ENCODE data around the gene GLI1. TPM values are rescaled to one million over a fixed set of nuclear protein-coding genes. Genes with fewer than 3 reads are reported as not detected.

The GLI1 gene
- total RNA-seq, 1 experiment from 2014 or later = 25.8 TPM

DNA sequence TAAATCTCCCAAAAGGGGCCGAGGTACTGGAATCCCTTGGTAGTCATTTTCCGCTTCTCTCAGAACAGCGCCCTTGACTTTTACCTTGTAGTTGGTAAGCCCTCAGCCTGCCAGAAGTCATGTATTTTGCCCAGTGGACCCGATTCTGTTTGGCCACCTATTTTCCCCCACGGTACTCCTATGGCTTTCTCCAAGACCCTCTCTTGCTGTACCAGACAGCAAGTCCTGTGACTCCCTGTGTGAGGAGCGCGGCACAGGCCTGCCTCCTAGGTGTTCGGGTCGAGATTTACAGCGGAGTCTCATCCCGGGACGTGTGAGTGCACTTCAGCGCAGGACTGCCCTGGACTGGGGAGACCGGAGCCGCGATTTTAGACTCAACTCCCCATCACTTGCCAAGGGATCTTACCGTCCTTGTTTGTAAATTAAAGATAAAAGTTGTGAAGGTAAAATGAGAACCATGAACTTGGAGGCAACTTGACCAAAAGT is 62.0 kb downstream of the GLI1 start:
- Histone ChIP-seq H4K20me1 (ENCODE audit: control insufficient read depth, insufficient read depth, insufficient read length) (no peaks in the 10 kb centered on the region), H3K4me1 (ENCODE audit: insufficient read depth, low read length) (peaks cover 3% of the 10 kb centered on the region; the same call in 1 of the 2 replicates), H3K23ac (ENCODE audit: insufficient read length, low read depth, low read length) (no peak overlapping the region), H2AFZ (ENCODE audit: low read length) (no peak overlapping the region), H2BK15ac (ENCODE audit: low read depth, low read length) (no peak overlapping the region), H2BK20ac (ENCODE audit: low read depth, low read length, poor library complexity, severe bottlenecking) (no peak overlapping the region), H2BK120ac (ENCODE audit: low read depth, low read length, poor library complexity, severe bottlenecking) (no peak overlapping the region), H3K14ac (ENCODE audit: insufficient read depth, low read length) (no peak overlapping the region), H4K5ac (ENCODE audit: insufficient read length, low read depth, low read length) (no peak overlapping the region), H2AK5ac (ENCODE audit: insufficient read length, low read length) (no peak overlapping the region), H3K23me2 (ENCODE audit: insufficient read length, low read depth, low read length, poor library complexity, severe bottlenecking) (peaks cover 22% of the 10 kb centered on the region), H3K27ac (ENCODE audit: insufficient read length, low read depth, low read length) (no peak overlapping the region), H3K79me2 (ENCODE audit: insufficient read depth, low read length) (no peaks in the 10 kb centered on the region), H3K4me2 (ENCODE audit: insufficient read depth, insufficient read length, low read length) (peak overlapping the region; percentile 58), H2BK5ac (ENCODE audit: insufficient read length, low read length) (no peak overlapping the region), H3K9ac (ENCODE audit: extremely low read depth, insufficient read length, low read length) (no peak overlapping the region), H3K4ac (ENCODE audit: low read depth, low read length) (no peak overlapping the region), H3T11ph (ENCODE audit: low read length) (no peak overlapping the region), H3K18ac (ENCODE audit: insufficient read length, low read depth, low read length) (no peak overlapping the region), H3K27me3 (ENCODE audit: insufficient read depth, low read length) (no peaks in the 10 kb centered on the region), H3K56ac (ENCODE audit: insufficient read length, low read depth, low read length) (no peak overlapping the region), H2BK12ac (ENCODE audit: insufficient read length, low read depth, low read length) (no peak overlapping the region), H3K79me1 (ENCODE audit: insufficient read depth, low read depth, low read length, poor library complexity, severe bottlenecking) (no peaks in the 10 kb centered on the region), H3K9me3 (ENCODE audit: control insufficient read depth, low read depth, low read length) (no peaks in the 10 kb centered on the region), H4K8ac (replicated peaks; ENCODE audit: insufficient read length, low read depth, low read length) (no peak overlapping the region), H4K91ac (ENCODE audit: insufficient read length, low read depth, low read length) (no peak overlapping the region)
- Mint-ChIP-seq H3K4me3 (peak overlapping the region; percentile 93 to 96), H3K27me3 (ENCODE audit: low read depth) (no peaks in the 10 kb centered on the region; the same call in 1 of the 2 replicates), H3K9me3 (no peaks in the 10 kb centered on the region), H3K4me1 (peaks cover 37 to 52% of the 10 kb centered on the region in 2 experiments), H3K36me3 (ENCODE audit: insufficient read depth in 1 of 3, low read depth in 3 of 3) (peaks cover 21 to 44% (median 42%) of the 10 kb centered on the region in 3 experiments), H3K27ac (peak overlapping the region; percentile 92 to 98 (median 95))
- no CpG with 5 or more reads among the region's 17 CpGs for WGBS (ENCODE audit: extremely low coverage, insufficient read length, low lambda C conversion rate)
- TF ChIP-seq, protein P1, sequence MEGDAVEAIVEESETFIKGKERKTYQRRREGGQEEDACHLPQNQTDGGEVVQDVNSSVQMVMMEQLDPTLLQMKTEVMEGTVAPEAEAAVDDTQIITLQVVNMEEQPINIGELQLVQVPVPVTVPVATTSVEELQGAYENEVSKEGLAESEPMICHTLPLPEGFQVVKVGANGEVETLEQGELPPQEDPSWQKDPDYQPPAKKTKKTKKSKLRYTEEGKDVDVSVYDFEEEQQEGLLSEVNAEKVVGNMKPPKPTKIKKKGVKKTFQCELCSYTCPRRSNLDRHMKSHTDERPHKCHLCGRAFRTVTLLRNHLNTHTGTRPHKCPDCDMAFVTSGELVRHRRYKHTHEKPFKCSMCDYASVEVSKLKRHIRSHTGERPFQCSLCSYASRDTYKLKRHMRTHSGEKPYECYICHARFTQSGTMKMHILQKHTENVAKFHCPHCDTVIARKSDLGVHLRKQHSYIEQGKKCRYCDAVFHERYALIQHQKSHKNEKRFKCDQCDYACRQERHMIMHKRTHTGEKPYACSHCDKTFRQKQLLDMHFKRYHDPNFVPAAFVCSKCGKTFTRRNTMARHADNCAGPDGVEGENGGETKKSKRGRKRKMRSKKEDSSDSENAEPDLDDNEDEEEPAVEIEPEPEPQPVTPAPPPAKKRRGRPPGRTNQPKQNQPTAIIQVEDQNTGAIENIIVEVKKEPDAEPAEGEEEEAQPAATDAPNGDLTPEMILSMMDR (conservative IDR thresholded peaks at IDR 0.05) = no peak; the same call in 1 of the 3 replicates
- peak; percentile 82 for DNase-seq

Small RNA genes lying within 50 kb of the gene (microRNA-seq; reads per million reads assigned to microRNA genes)
- not detected for gene MIR616 (ENCODE audit: borderline microRNAs expressed)
- gene MIR6758 (ENCODE audit: borderline microRNAs expressed) = not detected

Other genes starting within 250 kb of the GLI1 start
- 2.1 and 2.8 TPM in 2 replicates for gene NXPH4, start 243.0 kb upstream of the GLI1 start, total RNA-seq (2021)
- gene SHMT2, start 230.1 kb upstream of the GLI1 start, total RNA-seq (2021) = 257 and 260 TPM in 2 replicates
- gene STAC3, start 208.6 kb upstream of the GLI1 start, total RNA-seq (2021) = 2.0 and 2.8 TPM in 2 replicates
- gene R3HDM2, start 28.7 kb upstream of the GLI1 start, total RNA-seq (2021) = 43.9 and 45.4 TPM in 2 replicates
- gene INHBC, start 25.0 kb upstream of the GLI1 start, total RNA-seq (2021) = not detected in 2 replicates
- gene INHBE, start 4.5 kb upstream of the GLI1 start, total RNA-seq (2021) = 9.6 and 10.1 TPM in 2 replicates
- 3.7 and 4.4 TPM in 2 replicates for gene ARHGAP9, start 20.1 kb downstream of the GLI1 start, total RNA-seq (2021)
- 352 and 368 TPM in 2 replicates for gene MARS1, start 28.3 kb downstream of the GLI1 start, total RNA-seq (2021)
- 12.8 and 14.1 TPM in 2 replicates for gene DDIT3, start 60.7 kb downstream of the GLI1 start, total RNA-seq (2021)
- 66.0 and 66.8 TPM in 2 replicates for gene MBD6, start 63.0 kb downstream of the GLI1 start, total RNA-seq (2021)
- 96.6 and 97.7 TPM in 2 replicates for gene DCTN2, start 87.4 kb downstream of the GLI1 start, total RNA-seq (2021)
- 17.7 and 18.5 TPM in 2 replicates for gene KIF5A, start 90.3 kb downstream of the GLI1 start, total RNA-seq (2021)
- gene PIP4K2C, start 131.4 kb downstream of the GLI1 start, total RNA-seq (2021) = 37.1 and 40.7 TPM in 2 replicates
- 65.2 and 67.5 TPM in 2 replicates for gene DTX3, start 145.0 kb downstream of the GLI1 start, total RNA-seq (2021)
- gene ARHGEF25, start 151.7 kb downstream of the GLI1 start, total RNA-seq (2021) = 22.6 and 24.4 TPM in 2 replicates
- gene B4GALNT1, start 173.4 kb downstream of the GLI1 start, total RNA-seq (2021) = 2.3 and 2.6 TPM in 2 replicates
- 111 and 112 TPM in 2 replicates for gene OS9, start 234.3 kb downstream of the GLI1 start, total RNA-seq (2021)

Measured in H9 (cell line).